ENCODE data around the gene RLN1.
"Not testable (repeated sequence)": the region's sequence is repeated elsewhere in the genome, so short reads cannot be mapped to it uniquely, and the experiment has no call there.

Gene RLN1, protein sequence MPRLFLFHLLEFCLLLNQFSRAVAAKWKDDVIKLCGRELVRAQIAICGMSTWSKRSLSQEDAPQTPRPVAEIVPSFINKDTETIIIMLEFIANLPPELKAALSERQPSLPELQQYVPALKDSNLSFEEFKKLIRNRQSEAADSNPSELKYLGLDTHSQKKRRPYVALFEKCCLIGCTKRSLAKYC

DNA sequence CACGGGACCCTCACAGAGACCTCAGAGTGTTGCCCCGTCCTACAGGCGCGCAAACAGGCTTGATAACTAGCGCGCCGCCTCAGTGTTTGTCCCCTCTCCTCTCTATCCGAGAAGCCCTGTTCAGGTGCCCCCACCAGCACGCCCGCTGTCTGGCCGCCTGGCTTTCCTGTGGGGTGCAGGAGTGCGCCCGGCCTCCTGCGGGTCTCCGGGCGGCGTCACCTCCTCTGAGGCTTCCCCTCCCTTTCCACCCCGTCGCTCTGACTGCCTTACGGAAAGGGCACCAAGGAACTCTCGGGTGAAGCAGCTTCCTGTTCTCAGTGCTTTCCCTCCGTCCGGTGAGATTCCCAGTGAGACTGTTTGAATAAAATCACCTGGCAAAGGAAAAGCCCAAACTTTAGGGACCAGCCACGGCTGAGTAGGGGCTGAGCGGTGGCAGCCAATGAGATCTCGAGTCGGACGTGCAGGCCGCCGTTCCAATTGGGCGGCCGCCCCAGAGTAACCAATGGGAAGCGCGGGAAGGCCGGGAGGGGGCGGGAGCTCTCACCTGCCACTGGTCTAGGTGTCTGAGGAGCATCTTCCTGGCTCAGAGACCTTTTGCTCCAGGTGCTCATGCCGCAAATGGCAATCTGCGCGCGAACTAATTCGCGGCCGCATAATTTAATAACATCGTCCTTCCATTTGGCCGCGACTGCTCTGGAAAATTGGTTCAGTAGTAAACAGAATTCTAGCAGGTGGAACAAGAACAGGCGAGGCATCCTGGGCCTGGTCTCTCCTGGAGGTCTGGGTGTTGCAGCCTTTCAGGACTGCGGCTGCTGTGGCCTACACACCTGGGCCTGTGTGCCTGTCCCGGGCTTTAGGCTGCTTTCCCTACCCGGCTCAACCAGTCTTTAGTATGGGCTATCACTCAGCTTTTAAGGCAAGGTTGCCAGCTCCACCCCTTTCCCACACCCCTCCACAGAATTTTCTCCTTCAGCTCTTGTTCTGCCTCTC is at the start of gene RLN1:
Gene RLN1 (minus strand): TSS at position 885 of the 990 bp plus-strand sequence. CDS start 130 bp downstream, at position 755.
- H3K4me2 ChIP-seq (ENCODE audit: low read length); H3K9me3 ChIP-seq (ENCODE audit: control insufficient read depth, insufficient read depth, low read length); H3K4me1 ChIP-seq (ENCODE audit: control insufficient read depth, low read length); H3K27ac ChIP-seq (ENCODE audit: low read depth, low read length); H3K79me2 ChIP-seq (ENCODE audit: control insufficient read depth, low read length); H3F3A ChIP-seq (ENCODE audit: control insufficient read depth, insufficient read depth); H4K20me1 ChIP-seq (ENCODE audit: control insufficient read depth, insufficient read depth, low read depth, low read length); H3K9me2 ChIP-seq (replicated peaks; ENCODE audit: control insufficient read depth, low read length); H3K4me3 ChIP-seq (ENCODE audit: low read length); H3K36me3 ChIP-seq (ENCODE audit: control insufficient read depth, low read length): not testable (repeated sequence)
- peaks cover 16% of the 10 kb centered on the region for H3K27me3 ChIP-seq (ENCODE audit: control insufficient read depth, low read length)

DNA sequence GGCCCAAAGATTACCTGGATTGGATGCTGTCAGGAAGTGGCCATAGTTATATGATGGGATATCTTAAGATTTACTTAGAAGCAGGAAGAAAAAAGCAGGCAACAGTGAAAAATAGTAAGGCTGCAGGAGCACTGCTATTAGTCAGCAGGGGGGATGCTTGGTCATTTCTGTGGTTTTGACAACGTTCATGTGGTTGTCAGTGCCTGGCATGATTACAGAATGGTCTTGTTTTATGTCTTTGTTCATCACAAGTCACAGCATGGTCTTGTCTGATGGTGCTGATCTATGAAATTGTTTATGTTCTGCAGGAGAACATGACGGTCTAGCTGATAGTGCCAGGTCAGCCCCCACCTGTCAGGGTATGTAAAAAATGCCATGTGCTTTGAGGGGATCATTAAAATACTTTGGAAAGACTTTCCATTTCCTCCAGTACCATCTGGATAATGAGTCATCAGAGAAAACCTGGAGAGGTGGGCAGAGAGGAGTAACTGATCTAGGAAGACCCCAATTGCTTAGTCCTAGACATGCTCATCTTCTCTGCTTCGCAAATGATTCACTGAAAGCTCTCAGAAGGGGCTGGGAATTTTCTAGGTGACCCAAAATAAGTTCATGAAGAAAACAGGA is 49.5 kb upstream of the RLN1 start:
- no peaks in the 10 kb centered on the region for H3K79me2 ChIP-seq (ENCODE audit: control insufficient read depth, low read length)
- H4K20me1 ChIP-seq (ENCODE audit: control insufficient read depth, insufficient read depth, low read depth, low read length) = no peaks in the 10 kb centered on the region
- no peak overlapping the region for H3K4me3 ChIP-seq (ENCODE audit: low read length)
- no peaks in the 10 kb centered on the region for H3K36me3 ChIP-seq (ENCODE audit: control insufficient read depth, low read length)
- no peaks in the 10 kb centered on the region for H3K9me3 ChIP-seq (ENCODE audit: control insufficient read depth, insufficient read depth, low read length)
- TF ChIP-seq, protein P1, sequence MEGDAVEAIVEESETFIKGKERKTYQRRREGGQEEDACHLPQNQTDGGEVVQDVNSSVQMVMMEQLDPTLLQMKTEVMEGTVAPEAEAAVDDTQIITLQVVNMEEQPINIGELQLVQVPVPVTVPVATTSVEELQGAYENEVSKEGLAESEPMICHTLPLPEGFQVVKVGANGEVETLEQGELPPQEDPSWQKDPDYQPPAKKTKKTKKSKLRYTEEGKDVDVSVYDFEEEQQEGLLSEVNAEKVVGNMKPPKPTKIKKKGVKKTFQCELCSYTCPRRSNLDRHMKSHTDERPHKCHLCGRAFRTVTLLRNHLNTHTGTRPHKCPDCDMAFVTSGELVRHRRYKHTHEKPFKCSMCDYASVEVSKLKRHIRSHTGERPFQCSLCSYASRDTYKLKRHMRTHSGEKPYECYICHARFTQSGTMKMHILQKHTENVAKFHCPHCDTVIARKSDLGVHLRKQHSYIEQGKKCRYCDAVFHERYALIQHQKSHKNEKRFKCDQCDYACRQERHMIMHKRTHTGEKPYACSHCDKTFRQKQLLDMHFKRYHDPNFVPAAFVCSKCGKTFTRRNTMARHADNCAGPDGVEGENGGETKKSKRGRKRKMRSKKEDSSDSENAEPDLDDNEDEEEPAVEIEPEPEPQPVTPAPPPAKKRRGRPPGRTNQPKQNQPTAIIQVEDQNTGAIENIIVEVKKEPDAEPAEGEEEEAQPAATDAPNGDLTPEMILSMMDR (IDR thresholded peaks at IDR 0.05; ENCODE audit: low read depth, low read length, poor library complexity, severe bottlenecking) = no peak
- no peak for TF ChIP-seq EZH2phosphoT487 (IDR thresholded peaks at IDR 0.05; ENCODE audit: borderline replicate concordance, low read length)
- H3F3A ChIP-seq (ENCODE audit: control insufficient read depth, insufficient read depth) = no peaks in the 10 kb centered on the region
- H3K9me2 ChIP-seq (replicated peaks; ENCODE audit: control insufficient read depth, low read length) = no peaks in the 10 kb centered on the region
- no peak overlapping the region for H3K4me2 ChIP-seq (ENCODE audit: low read length)
- no peaks in the 10 kb centered on the region for H3K27me3 ChIP-seq (ENCODE audit: control insufficient read depth, low read length)
- H3K4me1 ChIP-seq (ENCODE audit: control insufficient read depth, low read length) = no peaks in the 10 kb centered on the region
- H3K27ac ChIP-seq (ENCODE audit: low read depth, low read length) = no peak overlapping the region

DNA sequence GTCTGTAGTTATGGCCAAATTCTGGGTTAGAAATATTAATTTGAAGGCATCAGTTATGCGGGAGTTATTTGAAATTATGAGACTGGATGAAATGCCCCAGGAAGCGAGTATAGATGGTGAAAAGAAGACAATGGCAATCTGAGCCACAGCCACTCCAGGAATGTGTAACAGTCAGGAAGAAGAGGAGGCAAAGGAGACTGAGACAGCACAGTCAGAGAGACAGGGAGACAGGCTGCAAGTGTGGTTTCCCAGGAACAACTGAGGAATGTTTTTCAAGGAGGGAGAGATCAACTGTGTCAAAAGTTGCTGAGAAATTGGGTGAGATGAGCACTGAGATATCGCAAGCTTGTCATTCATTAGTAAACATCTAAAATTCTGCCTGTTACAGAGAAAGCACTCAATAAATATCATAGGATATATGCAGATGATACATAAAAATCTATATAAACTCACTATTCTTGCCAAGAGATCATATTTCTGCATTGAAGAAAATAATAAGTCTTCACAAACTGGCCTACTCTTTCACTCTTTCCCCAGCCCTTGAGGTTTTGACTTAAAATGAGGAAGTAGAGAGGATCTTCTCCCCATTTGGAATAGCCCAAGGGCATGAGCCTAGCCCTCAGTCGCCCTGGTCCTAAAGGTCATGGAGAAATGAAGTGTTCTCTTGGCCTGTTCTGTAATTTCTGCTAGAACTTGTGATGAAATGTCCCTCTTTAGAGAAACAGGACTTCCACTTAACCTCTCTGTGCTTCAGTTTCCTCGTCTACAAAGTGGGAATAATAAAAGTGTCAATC is 48.5 kb upstream of the RLN1 start:
- Histone ChIP-seq H3K4me2 (ENCODE audit: low read length) (no peak overlapping the region), H3K9me3 (ENCODE audit: control insufficient read depth, insufficient read depth, low read length) (no peaks in the 10 kb centered on the region), H3K9me2 (replicated peaks; ENCODE audit: control insufficient read depth, low read length) (no peaks in the 10 kb centered on the region), H3K27me3 (ENCODE audit: control insufficient read depth, low read length) (no peaks in the 10 kb centered on the region), H3K79me2 (ENCODE audit: control insufficient read depth, low read length) (no peaks in the 10 kb centered on the region), H3K4me3 (ENCODE audit: low read length) (no peak overlapping the region), H4K20me1 (ENCODE audit: control insufficient read depth, insufficient read depth, low read depth, low read length) (no peaks in the 10 kb centered on the region), H3K36me3 (ENCODE audit: control insufficient read depth, low read length) (no peaks in the 10 kb centered on the region), H3K4me1 (ENCODE audit: control insufficient read depth, low read length) (no peaks in the 10 kb centered on the region), H3F3A (ENCODE audit: control insufficient read depth, insufficient read depth) (no peaks in the 10 kb centered on the region), H3K27ac (ENCODE audit: low read depth, low read length) (no peak overlapping the region)
- no peak for TF ChIP-seq EZH2phosphoT487 (IDR thresholded peaks at IDR 0.05; ENCODE audit: borderline replicate concordance, low read length)
- TF ChIP-seq, protein P1 (IDR thresholded peaks at IDR 0.05; ENCODE audit: low read depth, low read length, poor library complexity, severe bottlenecking) = no peak

All from DOHH2 (cell line).